NT2/D1 (cell line): ENCODE data around the gene VLDLR.

ENCODE experiments used
- SUZ12 ChIP-seq: IDR thresholded peaks from 2 replicates; pipeline ENCODE4 v1.6.1; 2011; ENCODE audit not compliant: insufficient read length, insufficient read depth; ENCODE audit errors: extremely low read depth
- YY1 ChIP-seq: IDR thresholded peaks from 2 replicates; pipeline ENCODE4 v1.6.1; 2011; ENCODE audit not compliant: insufficient read length, insufficient read depth
- ZNF274 ChIP-seq: IDR thresholded peaks from 2 replicates; pipeline ENCODE4 v1.6.1; 2011; ENCODE audit warnings: mild to moderate bottlenecking, low read depth, low read length

GRCh38 chr9:2662496-2662895 lies 40.9 kb downstream of the VLDLR start:
- TF ChIP-seq ZNF274 (no peak), YY1 (no peak), SUZ12 (no peak)
